ENCODE data around the gene CHMP1B. TPM values are rescaled to one million over a fixed set of nuclear protein-coding genes. Genes with fewer than 3 reads are reported as not detected.

Gene CHMP1B
- total RNA-seq, 4 donors from 2014 or later, result 42.0 to 58.6 (median 49.7) TPM

DNA sequence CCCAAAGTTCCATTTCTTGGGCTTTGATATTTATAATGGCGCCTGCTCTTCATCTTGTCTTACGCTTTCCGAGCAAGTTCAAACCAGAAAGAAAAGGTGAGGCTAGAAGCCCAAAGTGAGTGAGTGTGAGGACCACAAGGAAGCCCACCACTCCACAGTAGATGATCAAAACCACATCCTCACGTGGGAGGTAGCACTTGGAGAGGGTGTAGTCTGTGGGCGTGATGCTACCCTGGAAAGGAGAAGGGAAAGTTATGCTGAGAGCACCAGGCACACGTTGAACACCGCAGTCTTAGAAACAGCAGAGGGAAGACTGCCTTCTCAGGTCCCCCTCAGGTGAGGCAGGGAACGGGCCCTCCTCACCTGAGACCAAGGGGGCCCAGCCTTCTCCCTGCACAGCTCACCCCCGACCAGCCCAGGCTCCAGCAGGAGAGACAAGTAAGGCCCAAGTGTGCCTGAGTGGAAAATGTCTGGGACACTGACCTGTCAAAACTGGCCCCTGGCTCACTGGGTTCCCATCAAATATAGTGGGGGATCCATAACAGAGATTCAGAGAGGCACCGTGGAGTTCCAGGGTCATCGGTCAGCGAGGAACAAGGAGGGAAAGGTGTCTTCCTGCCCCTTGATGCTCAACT lies 33.3 kb downstream of the CHMP1B start:
- H3K4me3 ChIP-seq, result no peak overlapping the region
- no peaks in the 10 kb centered on the region for H3K27me3 ChIP-seq
- H3K4me1 ChIP-seq, result no peaks in the 10 kb centered on the region
- intact Hi-C loops (cut with DNase I), result no loop called here
- DNase-seq (ENCODE audit: extremely low spot score), result no peak
- no peak overlapping the region for H3K27ac ChIP-seq (replicated peaks in 1 of 4)
- TF ChIP-seq, protein P1, sequence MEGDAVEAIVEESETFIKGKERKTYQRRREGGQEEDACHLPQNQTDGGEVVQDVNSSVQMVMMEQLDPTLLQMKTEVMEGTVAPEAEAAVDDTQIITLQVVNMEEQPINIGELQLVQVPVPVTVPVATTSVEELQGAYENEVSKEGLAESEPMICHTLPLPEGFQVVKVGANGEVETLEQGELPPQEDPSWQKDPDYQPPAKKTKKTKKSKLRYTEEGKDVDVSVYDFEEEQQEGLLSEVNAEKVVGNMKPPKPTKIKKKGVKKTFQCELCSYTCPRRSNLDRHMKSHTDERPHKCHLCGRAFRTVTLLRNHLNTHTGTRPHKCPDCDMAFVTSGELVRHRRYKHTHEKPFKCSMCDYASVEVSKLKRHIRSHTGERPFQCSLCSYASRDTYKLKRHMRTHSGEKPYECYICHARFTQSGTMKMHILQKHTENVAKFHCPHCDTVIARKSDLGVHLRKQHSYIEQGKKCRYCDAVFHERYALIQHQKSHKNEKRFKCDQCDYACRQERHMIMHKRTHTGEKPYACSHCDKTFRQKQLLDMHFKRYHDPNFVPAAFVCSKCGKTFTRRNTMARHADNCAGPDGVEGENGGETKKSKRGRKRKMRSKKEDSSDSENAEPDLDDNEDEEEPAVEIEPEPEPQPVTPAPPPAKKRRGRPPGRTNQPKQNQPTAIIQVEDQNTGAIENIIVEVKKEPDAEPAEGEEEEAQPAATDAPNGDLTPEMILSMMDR (IDR thresholded peaks at IDR 0.05), result no peak
- TF ChIP-seq POLR2A (IDR thresholded peaks at IDR 0.05; ENCODE audit: low read depth) (no peak), EP300 (IDR thresholded peaks at IDR 0.05) (no peak), POLR2AphosphoS5 (IDR thresholded peaks at IDR 0.05) (no peak)
- H3K9me3 ChIP-seq, result no peaks in the 10 kb centered on the region
- 88% methylated on average over 11 of the region's 12 CpGs for WGBS
- peaks cover 40 to 88% (median 70%) of the 10 kb centered on the region in 4 donors for H3K36me3 ChIP-seq

DNA sequence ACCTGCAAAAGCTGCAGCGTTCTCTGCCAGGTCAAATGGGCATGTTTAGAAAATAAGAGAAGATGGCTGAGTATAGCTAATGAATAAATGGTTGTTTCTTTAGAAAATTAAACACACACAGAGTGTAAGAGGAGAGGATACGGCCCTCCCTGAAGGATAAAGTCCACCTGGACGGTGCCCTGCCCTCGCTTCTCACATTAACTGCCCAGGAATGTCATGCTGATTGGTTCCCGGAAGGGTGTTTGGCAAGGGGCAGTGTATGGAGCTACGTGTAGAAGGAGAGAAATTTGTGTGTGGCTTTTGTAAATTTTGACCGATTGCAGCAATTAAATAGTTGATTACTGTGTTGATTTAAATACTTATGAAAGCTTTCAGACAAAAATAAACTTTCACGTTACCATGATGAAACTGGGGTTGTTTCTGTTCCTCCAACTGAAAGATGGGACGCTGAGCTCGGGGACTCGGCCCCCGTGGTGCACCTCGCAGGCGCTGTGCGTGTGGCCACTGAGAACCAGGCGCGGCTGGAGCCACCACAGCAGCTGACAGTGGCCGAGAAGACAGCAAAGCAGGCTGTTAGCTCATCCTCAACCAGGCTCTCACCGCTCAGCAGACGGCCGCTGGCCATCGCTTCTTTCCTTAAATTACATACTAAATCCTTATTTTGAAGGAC lies 34.2 kb downstream of the CHMP1B start:
- Histone ChIP-seq H3K36me3 (peaks cover 46 to 95% (median 79%) of the 10 kb centered on the region in 4 donors), H3K27ac (replicated peaks in 1 of 4) (no peak overlapping the region), H3K9me3 (no peaks in the 10 kb centered on the region), H3K4me3 (no peak overlapping the region), H3K27me3 (no peaks in the 10 kb centered on the region), H3K4me1 (no peaks in the 10 kb centered on the region)
- TF ChIP-seq POLR2AphosphoS5 (IDR thresholded peaks at IDR 0.05) (no peak), POLR2A (IDR thresholded peaks at IDR 0.05; ENCODE audit: low read depth) (no peak), EP300 (IDR thresholded peaks at IDR 0.05) (no peak)
- TF ChIP-seq, protein P1 (IDR thresholded peaks at IDR 0.05), result no peak
- 68% methylated on average over 22 of the region's 22 CpGs for WGBS
- DNase-seq (ENCODE audit: extremely low spot score), result no peak
- intact Hi-C loops (cut with DNase I), result no loop called here

DNA sequence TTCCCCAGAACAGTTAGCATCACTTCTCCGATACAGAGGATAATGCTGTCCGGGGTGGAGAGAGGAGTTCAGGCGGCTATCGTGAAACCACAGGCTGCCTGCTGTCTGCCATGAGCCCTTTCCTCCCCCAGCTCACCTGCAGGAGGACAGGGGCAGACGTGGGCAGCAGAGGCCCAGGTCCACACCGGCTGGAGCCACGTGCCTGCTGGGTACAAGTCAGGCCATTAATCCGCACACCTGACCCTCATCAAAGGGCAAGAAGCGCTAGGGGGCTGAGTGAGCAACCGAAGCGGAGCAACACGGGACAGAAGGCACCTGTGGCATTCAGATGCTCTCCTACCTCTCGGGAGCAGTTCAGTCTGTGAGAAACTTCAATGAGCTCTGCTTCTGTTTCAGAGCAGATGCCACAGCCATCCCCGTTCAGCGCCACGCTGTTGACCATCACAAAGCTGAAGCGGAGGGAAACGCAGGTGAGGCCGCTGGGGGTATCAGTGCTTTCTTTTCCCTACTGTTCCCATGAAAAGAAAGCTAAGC lies 35.4 kb downstream of the CHMP1B start:
- H3K4me1 ChIP-seq, result no peaks in the 10 kb centered on the region
- peaks cover 47 to 95% (median 79%) of the 10 kb centered on the region in 4 donors for H3K36me3 ChIP-seq
- 84% methylated on average over 16 of the region's 19 CpGs for WGBS
- H3K9me3 ChIP-seq, result no peaks in the 10 kb centered on the region
- H3K27me3 ChIP-seq, result no peaks in the 10 kb centered on the region
- H3K27ac ChIP-seq (replicated peaks in 1 of 4), result no peak overlapping the region
- TF ChIP-seq POLR2A (IDR thresholded peaks at IDR 0.05; ENCODE audit: low read depth) (no peak), EP300 (IDR thresholded peaks at IDR 0.05) (no peak), POLR2AphosphoS5 (IDR thresholded peaks at IDR 0.05) (no peak)
- intact Hi-C loops (cut with DNase I), result no loop called here
- no peak for DNase-seq (ENCODE audit: extremely low spot score)
- H3K4me3 ChIP-seq, result no peak overlapping the region

DNA sequence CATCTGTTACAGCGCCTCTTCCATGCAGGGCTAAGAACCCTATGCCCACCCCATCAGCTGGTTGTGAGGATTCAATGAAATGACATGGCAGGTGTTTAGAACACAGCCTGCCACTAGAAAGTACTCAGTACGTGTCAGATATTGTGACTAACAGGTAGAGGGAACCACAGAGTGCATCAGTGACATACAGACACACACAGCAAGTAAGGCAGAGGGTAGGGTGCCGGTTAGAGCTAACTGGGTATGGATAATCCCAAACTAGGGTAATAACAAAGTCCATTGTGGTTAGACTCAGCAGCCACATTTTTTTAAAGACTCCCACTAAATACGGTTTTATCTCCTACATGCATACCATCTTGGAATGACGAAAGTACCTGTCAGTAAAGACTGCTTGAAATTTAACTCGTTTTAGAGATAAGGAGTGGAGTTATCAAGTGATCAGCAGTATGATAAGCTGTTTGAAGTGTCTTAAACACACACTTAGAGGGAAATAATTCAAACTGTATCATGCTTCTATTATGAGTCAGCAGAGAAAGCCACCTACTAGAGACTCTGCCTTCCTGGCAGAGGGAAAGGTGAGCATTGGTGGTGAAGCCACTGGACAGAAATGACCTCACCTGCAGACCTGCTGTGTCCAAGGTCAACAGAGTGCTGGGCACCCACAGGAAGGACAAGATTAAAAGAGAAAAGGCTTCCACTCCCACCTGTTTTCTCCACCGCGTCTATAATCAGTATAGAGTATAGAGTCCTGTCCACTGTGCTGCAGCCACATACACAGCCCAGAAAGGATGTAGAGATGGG lies 36.3 kb downstream of the CHMP1B start:
- Histone ChIP-seq H3K36me3 (peaks cover 44 to 95% (median 81%) of the 10 kb centered on the region in 4 donors), H3K4me1 (no peaks in the 10 kb centered on the region), H3K9me3 (no peaks in the 10 kb centered on the region), H3K27me3 (no peaks in the 10 kb centered on the region), H3K27ac (replicated peaks in 1 of 4) (no peak overlapping the region), H3K4me3 (no peak overlapping the region)
- intact Hi-C loops (cut with DNase I), result no loop called here
- DNase-seq (ENCODE audit: extremely low spot score), result no peak
- TF ChIP-seq EP300 (IDR thresholded peaks at IDR 0.05) (no peak), POLR2A (IDR thresholded peaks at IDR 0.05; ENCODE audit: low read depth) (no peak), POLR2AphosphoS5 (IDR thresholded peaks at IDR 0.05) (no peak)
- TF ChIP-seq, protein P1 (IDR thresholded peaks at IDR 0.05), result no peak
- 81% methylated on average over 8 of the region's 8 CpGs for WGBS

DNA sequence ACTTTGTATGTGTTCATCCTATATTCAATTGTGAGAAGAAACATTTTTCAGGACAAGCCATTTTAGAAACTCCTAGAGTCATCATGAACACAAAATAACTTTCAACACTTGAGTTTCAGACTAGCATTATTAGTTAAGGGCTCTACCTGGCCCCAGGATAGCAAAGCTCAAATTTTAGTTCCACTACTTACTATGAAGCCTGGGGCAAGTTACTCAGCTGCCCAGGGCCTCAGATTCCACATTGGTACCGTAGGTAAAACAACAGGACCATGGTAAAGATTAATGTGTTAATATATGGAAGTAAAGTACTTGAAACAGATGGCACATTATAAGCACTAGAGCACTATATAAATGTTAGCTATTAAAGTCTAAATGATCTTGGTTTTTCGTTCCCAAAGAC lies 37.5 kb downstream of the CHMP1B start:
- Histone ChIP-seq H3K4me1 (no peaks in the 10 kb centered on the region), H3K9me3 (no peaks in the 10 kb centered on the region), H3K27ac (replicated peaks in 1 of 4) (no peak overlapping the region), H3K4me3 (no peak overlapping the region), H3K36me3 (peaks cover 47 to 99% (median 87%) of the 10 kb centered on the region in 4 donors), H3K27me3 (no peaks in the 10 kb centered on the region)
- DNase-seq (ENCODE audit: extremely low spot score), result no peak
- intact Hi-C loops (cut with DNase I), result no loop called here
- TF ChIP-seq POLR2AphosphoS5 (IDR thresholded peaks at IDR 0.05) (no peak), EP300 (IDR thresholded peaks at IDR 0.05) (no peak), POLR2A (IDR thresholded peaks at IDR 0.05; ENCODE audit: low read depth) (no peak)
- TF ChIP-seq, protein P1 (IDR thresholded peaks at IDR 0.05), result no peak
- 85% methylated on average over 2 of the region's 2 CpGs for WGBS

All from esophagus muscularis mucosa (tissue), 4 donors.